IMR-90 (cell line): ENCODE measurements around the gene DRD2. TPM values are rescaled to one million over a fixed set of nuclear protein-coding genes. Genes with fewer than 3 reads are reported as not detected.

ENCODE experiments used
- ATAC-seq: fragments of 200-7000 bp; cut with Tn5 transposase; 2 replicates; pipeline ENCODE4 v1.9.1; 2020; ENCODE audit warnings: low read depth, mild to moderate bottlenecking, moderate library complexity
- BruUV-seq: library from RNA; stranded (reverse); fragments of 400-500 nt; replicated peaks from 2 replicates; lab custom pipeline; 2021; lab: Mats Ljungman, UMichigan
- CTCF ChIA-PET: fragments of 300-600 bp; formaldehyde crosslinking; extraction: SDS; loops from one replicate; lab custom pipeline; 2021; ENCODE audit warnings: antibody characterized with exemption; lab: Yijun Ruan, JAX
- POLR2A ChIA-PET: fragments of 300-600 bp; sonication (Branson Sonifier 250); formaldehyde crosslinking; loops from one replicate; lab custom pipeline; 2022; ENCODE audit warnings: antibody characterized with exemption; ENCODE audit not compliant: unreplicated experiment; lab: Charles Lee
- DNase-seq: peaks from one replicate; pipeline ENCODE4 v3.0.0; 2013
- H2AFZ ChIP-seq: replicated peaks from 2 replicates; pipeline ENCODE3; 2013; ENCODE audit warnings: low read length, mild to moderate bottlenecking; ENCODE audit not compliant: poor library complexity
- H2AK5ac ChIP-seq: 2 replicates; pipeline ENCODE4 v1.6.1; 2013; ENCODE audit warnings: low read depth, low read length, inconsistent platforms
- H2AK9ac ChIP-seq: replicated peaks from 2 replicates; pipeline ENCODE3; 2013; ENCODE audit warnings: mild to moderate bottlenecking, low read depth, low read length, moderate library complexity; ENCODE audit not compliant: poor library complexity
- H2BK120ac ChIP-seq: 2 replicates; pipeline ENCODE4 v1.6.1; 2013; ENCODE audit warnings: low read depth, low read length, inconsistent platforms
- H2BK15ac ChIP-seq: 3 replicates; pipeline ENCODE4 v1.6.1; 2013; ENCODE audit warnings: low read depth, low read length, inconsistent platforms
- H2BK20ac ChIP-seq: 2 replicates; pipeline ENCODE4 v1.6.1; 2013; ENCODE audit warnings: low read depth, mild to moderate bottlenecking, inconsistent platforms, low read length, moderate library complexity
- H2BK5ac ChIP-seq: 2 replicates; pipeline ENCODE4 v1.6.1; 2013; ENCODE audit warnings: mild to moderate bottlenecking, low read depth, low read length, inconsistent platforms; ENCODE audit not compliant: poor library complexity, severe bottlenecking
- H3K14ac ChIP-seq: replicated peaks from 2 replicates; pipeline ENCODE4 v1.6.1; 2013; ENCODE audit warnings: low read depth, low read length, inconsistent platforms
- H3K18ac ChIP-seq: 2 replicates; pipeline ENCODE4 v1.6.1; 2013; ENCODE audit warnings: low read depth, low read length, control low read depth
- H3K23ac ChIP-seq: 2 replicates; pipeline ENCODE4 v1.6.1; 2013; ENCODE audit warnings: low read depth, low read length, inconsistent platforms
- H3K27ac ChIP-seq: 2 replicates; pipeline ENCODE4 v1.5.1; 2013; ENCODE audit warnings: mild to moderate bottlenecking, control low read depth, low read length; ENCODE audit not compliant: insufficient read depth
- H3K27me3 ChIP-seq: 2 replicates; pipeline ENCODE4 v1.6.1; 2013; ENCODE audit warnings: low read length; ENCODE audit not compliant: control insufficient read depth, insufficient read depth
- H3K36me3 ChIP-seq: 2 replicates; pipeline ENCODE4 v1.6.1; 2013; ENCODE audit warnings: low read length, mixed read lengths; ENCODE audit not compliant: control insufficient read depth, insufficient read depth
- H3K4ac ChIP-seq: 2 replicates; pipeline ENCODE4 v1.6.1; 2013; ENCODE audit warnings: low read depth, low read length, inconsistent platforms
- H3K4me1 ChIP-seq: 2 replicates; pipeline ENCODE4 v1.6.1; 2013; ENCODE audit warnings: low read length, mixed read lengths; ENCODE audit not compliant: control insufficient read depth, insufficient read depth
- H3K4me2 ChIP-seq: 2 replicates; pipeline ENCODE4 v1.6.1; 2013; ENCODE audit warnings: low read depth, mild to moderate bottlenecking, control low read depth, low read length, moderate library complexity
- H3K4me3 ChIP-seq: 2 replicates; pipeline ENCODE4 v1.5.1; 2013; ENCODE audit warnings: low read depth, mild to moderate bottlenecking, control low read depth, low read length, moderate library complexity; ENCODE audit not compliant: insufficient read depth
- H3K56ac ChIP-seq: 2 replicates; pipeline ENCODE4 v1.6.1; 2013; ENCODE audit warnings: low read length, inconsistent platforms; ENCODE audit not compliant: insufficient read depth; ENCODE audit errors: extremely low read depth
- H3K79me1 ChIP-seq, 2 experiments: 2 replicates each; pipeline ENCODE4 v1.6.1; 2013; ENCODE audit warnings: low read length in 2 of 2, inconsistent platforms in 1 of 2, low read depth in 1 of 2
- H3K9ac ChIP-seq: 2 replicates; pipeline ENCODE4 v1.6.1; 2013; ENCODE audit warnings: low read depth, low read length, control low read depth
- H3K9me1 ChIP-seq: 2 replicates; pipeline ENCODE4 v1.6.1; 2013; ENCODE audit warnings: low read length, inconsistent platforms; ENCODE audit not compliant: insufficient read depth
- H3K9me3 ChIP-seq: 2 replicates; pipeline ENCODE4 v1.6.1; 2013; ENCODE audit warnings: low read length; ENCODE audit not compliant: control insufficient read depth, insufficient read depth
- H4K20me1 ChIP-seq: 2 replicates; pipeline ENCODE4 v1.6.1; 2013; ENCODE audit warnings: low read length, inconsistent platforms; ENCODE audit not compliant: insufficient read depth
- H4K5ac ChIP-seq: 2 replicates; pipeline ENCODE4 v1.6.1; 2013; ENCODE audit warnings: mild to moderate bottlenecking, low read depth, low read length, control low read depth
- H4K8ac ChIP-seq, 2 experiments: 2 replicates each; pipeline ENCODE4 v1.6.1; 2013; ENCODE audit warnings: low read depth in 2 of 2, low read length in 2 of 2, control low read depth in 1 of 2, inconsistent platforms in 1 of 2
- H4K91ac ChIP-seq: 2 replicates; pipeline ENCODE4 v1.6.1; 2013; ENCODE audit warnings: low read depth, low read length, inconsistent platforms; ENCODE audit not compliant: insufficient read depth
- BHLHE40 ChIP-seq: fragments of 150-350 bp; IDR thresholded peaks from 2 replicates; pipeline ENCODE4 v1.6.1; 2016; ENCODE audit warnings: mild to moderate bottlenecking, low read depth, low read length
- MAFK ChIP-seq: IDR thresholded peaks from 2 replicates; pipeline ENCODE4 v1.6.1; 2012; ENCODE audit warnings: low read depth, low read length, improper control_type of control experiment
- MAZ ChIP-seq: IDR thresholded peaks from 2 replicates; pipeline ENCODE4 v1.6.1; 2012; ENCODE audit warnings: low read depth, mild to moderate bottlenecking, low read length, improper control_type of control experiment, moderate library complexity, borderline replicate concordance
- MXI1 ChIP-seq: IDR thresholded peaks from 2 replicates; pipeline ENCODE4 v1.6.1; 2012; ENCODE audit warnings: low read depth, mild to moderate bottlenecking, low read length, moderate library complexity, borderline replicate concordance
- RAD21 ChIP-seq: IDR thresholded peaks from 2 replicates; pipeline ENCODE4 v1.6.1; 2012; ENCODE audit warnings: low read length, improper control_type of control experiment
- WGBS, 2 experiments: methylation state at CpG; one replicate each; pipeline versions ENCODE4 v1.1.5 to v1.1.7; 2013; ENCODE audit warnings: missing lambda C conversion rate in 2 of 2; ENCODE audit not compliant: insufficient read length in 1 of 2; ENCODE audit errors: extremely low coverage in 2 of 2; 5-methylcytosine and 5-hydroxymethylcytosine counted together
- dilution Hi-C: fragments of 300-500 bp; cut with HindIII; formaldehyde crosslinking; loops from one replicate; pipeline ENCODE4 v1.14.3; 2018; ENCODE audit warnings: low sequenced_read_pairs; ENCODE audit not compliant: unreplicated experiment
- in situ Hi-C: fragments of 300-500 bp; cut with MboI; formaldehyde crosslinking; loops from 3 replicates; pipeline ENCODE4 v1.14.3; 2019; ENCODE audit warnings: low sequenced_read_pairs, inconsistent platforms, mixed read lengths
- intact Hi-C: fragments of 100-400 bp; cut with micrococcal nuclease; formaldehyde crosslinking; loops from 2 replicates; pipeline ENCODE4 v1.10.0; 2022
- polyA plus RNA-seq, 3 experiments: library from polyadenylated mRNA; depleted of rRNA; stranded (reverse); fragments of >200 nt; gene quantifications; 2 replicates each; pipeline ENCODE4 v1.2.3, GENCODE V29; 2012; ENCODE audit warnings: low replicate concordance in 1 of 3
- total RNA-seq: library from RNA; depleted of rRNA; stranded (reverse); fragments of >200 nt; gene quantifications from 2 replicates; pipeline ENCODE4 v1.2.3, GENCODE V29; 2012
- TF ChIP-seq, protein P1 (sequence below): fragments of 150-350 bp; IDR thresholded peaks from 2 replicates; pipeline ENCODE4 v1.6.1; 2017; ENCODE audit warnings: mild to moderate bottlenecking, antibody characterized with exemption, low read length, low read depth
- TF ChIP-seq, protein P2 (sequence below): fragments of 150-350 bp; IDR thresholded peaks from 2 replicates; pipeline ENCODE4 v1.6.1; 2016; ENCODE audit warnings: low read depth, mild to moderate bottlenecking, low read length, moderate library complexity, borderline replicate concordance

Gene DRD2
- total and polyA plus RNA-seq, 2 of the 4 experiments (the other 2 are of a cell fraction), result not detected

DNA sequence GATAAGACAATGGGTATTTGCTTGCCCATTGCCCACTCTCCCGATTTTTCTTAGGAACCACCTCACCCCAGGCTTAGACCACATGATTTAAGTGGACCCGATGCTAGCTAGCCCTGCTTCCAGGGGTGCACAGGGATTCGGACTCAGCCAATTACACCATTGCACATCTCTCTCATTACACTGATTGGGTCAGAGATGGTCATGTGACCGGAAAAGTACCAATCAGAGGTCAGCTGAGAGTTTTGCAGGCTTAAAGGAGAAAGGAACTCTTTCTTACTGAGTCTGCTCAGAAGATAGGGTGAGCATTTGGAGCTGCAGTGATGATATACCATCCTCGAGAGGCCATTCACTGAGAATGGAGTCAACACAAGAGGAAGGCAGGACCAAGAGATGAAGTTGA lies 99.8 kb downstream of the DRD2 start:
- Histone ChIP-seq H3K9me3 (no peaks in the 10 kb centered on the region), H3K23ac (no peak overlapping the region), H2AK5ac (no peak overlapping the region), H3K56ac (no peak overlapping the region), H3K14ac (no peak overlapping the region), H3K9me1 (no peaks in the 10 kb centered on the region), H2BK15ac (no peak overlapping the region), H3K4me2 (no peak overlapping the region), H3K27me3 (peaks cover 2% of the 10 kb centered on the region; the same call in 1 of the 2 replicates), H4K91ac (no peak overlapping the region), H3K27ac (no peak overlapping the region), H2AK9ac (no peak overlapping the region), H4K20me1 (no peaks in the 10 kb centered on the region), H4K5ac (no peak overlapping the region), H2BK5ac (no peak overlapping the region), H3K4me3 (no peak overlapping the region), H3K4me1 (no peaks in the 10 kb centered on the region), H3K79me1 (no peaks in the 10 kb centered on the region), H3K18ac (no peak overlapping the region), H3K4ac (no peak overlapping the region), H3K36me3 (no peaks in the 10 kb centered on the region), H3K9ac (no peak overlapping the region), H2AFZ (no peak overlapping the region), H2BK20ac (no peak overlapping the region), H2BK120ac (no peak overlapping the region), H4K8ac (no peak overlapping the region)
- no peak for DNase-seq
- WGBS, 2 experiments, result no CpG with 5 or more reads among the region's 5 CpGs
- dilution Hi-C loops (no loop called here), intact Hi-C loops (no loop called here), in situ Hi-C loops (no loop called here)
- POLR2A ChIA-PET, result no interaction called here
- CTCF ChIA-PET, result no interaction called here
- ATAC-seq, result no peak
- TF ChIP-seq MXI1 (no peak), RAD21 (no peak), BHLHE40 (no peak), MAFK (no peak), MAZ (no peak)
- TF ChIP-seq, protein P1, sequence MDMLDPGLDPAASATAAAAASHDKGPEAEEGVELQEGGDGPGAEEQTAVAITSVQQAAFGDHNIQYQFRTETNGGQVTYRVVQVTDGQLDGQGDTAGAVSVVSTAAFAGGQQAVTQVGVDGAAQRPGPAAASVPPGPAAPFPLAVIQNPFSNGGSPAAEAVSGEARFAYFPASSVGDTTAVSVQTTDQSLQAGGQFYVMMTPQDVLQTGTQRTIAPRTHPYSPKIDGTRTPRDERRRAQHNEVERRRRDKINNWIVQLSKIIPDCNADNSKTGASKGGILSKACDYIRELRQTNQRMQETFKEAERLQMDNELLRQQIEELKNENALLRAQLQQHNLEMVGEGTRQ, result no peak
- TF ChIP-seq, protein P2, sequence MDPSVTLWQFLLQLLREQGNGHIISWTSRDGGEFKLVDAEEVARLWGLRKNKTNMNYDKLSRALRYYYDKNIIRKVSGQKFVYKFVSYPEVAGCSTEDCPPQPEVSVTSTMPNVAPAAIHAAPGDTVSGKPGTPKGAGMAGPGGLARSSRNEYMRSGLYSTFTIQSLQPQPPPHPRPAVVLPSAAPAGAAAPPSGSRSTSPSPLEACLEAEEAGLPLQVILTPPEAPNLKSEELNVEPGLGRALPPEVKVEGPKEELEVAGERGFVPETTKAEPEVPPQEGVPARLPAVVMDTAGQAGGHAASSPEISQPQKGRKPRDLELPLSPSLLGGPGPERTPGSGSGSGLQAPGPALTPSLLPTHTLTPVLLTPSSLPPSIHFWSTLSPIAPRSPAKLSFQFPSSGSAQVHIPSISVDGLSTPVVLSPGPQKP, result no peak
- no TSS peak for BruUV-seq
